ENCODE data around the gene GLT8D2. TPM values are rescaled to one million over a fixed set of nuclear protein-coding genes. Genes with fewer than 3 reads are reported as not detected.

GLT8D2 gene, protein sequence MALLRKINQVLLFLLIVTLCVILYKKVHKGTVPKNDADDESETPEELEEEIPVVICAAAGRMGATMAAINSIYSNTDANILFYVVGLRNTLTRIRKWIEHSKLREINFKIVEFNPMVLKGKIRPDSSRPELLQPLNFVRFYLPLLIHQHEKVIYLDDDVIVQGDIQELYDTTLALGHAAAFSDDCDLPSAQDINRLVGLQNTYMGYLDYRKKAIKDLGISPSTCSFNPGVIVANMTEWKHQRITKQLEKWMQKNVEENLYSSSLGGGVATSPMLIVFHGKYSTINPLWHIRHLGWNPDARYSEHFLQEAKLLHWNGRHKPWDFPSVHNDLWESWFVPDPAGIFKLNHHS
- 2.1 and 10.9 TPM in 2 replicates for total RNA-seq

GRCh38 chr12:104049903-104050356 lies at the start of gene GLT8D2:
TSS of gene GLT8D2 (minus strand) at chr12:104050187. CDS start at chr12:104019648, 30,539 bp downstream.

DNA sequence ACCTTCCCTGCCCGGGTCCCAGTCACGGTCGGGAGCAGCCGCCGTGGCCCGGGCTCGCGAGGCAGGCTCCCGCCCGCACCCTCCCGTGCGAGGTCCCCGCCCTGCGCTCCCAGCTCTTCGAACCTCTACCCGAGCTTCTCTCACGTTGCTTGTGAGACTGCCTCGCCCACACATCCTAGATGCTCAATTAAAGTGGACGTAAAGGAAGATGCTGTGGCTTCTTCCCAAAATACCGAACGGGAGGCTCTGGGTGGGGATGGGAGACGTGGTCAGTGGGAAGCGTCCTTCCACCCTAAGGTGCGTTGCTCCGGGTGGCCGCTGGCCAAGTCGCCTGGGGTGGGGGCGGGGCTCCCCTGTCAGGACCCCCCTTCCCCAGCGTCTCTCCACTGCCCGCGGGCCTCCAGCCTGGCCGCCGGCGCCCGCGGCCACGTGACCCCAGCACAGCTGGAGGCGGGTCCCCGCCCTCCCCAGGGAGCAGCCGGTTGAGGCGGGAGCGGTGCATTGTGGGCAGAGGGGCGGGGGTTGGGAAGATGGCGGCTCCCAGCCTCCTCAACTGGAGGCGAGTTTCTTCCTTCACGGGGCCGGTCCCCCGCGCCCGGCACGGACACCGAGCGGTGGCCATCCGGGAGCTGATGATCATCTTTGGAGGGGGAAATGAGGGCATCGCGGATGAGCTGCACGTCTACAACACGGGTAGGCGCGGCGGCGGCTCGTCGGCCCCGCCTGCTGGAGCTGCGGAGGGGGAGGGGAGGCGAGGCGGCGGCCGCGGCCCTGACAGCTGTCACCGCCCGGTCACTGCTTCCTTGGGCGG lies 14.2 kb upstream of the GLT8D2 start, which contains the start of gene HCFC2:
Gene HCFC2, plus strand, starts transcription at position 501 of the 811 bp plus-strand sequence. Its CDS starts 30 bp downstream, at position 531.

DNA sequence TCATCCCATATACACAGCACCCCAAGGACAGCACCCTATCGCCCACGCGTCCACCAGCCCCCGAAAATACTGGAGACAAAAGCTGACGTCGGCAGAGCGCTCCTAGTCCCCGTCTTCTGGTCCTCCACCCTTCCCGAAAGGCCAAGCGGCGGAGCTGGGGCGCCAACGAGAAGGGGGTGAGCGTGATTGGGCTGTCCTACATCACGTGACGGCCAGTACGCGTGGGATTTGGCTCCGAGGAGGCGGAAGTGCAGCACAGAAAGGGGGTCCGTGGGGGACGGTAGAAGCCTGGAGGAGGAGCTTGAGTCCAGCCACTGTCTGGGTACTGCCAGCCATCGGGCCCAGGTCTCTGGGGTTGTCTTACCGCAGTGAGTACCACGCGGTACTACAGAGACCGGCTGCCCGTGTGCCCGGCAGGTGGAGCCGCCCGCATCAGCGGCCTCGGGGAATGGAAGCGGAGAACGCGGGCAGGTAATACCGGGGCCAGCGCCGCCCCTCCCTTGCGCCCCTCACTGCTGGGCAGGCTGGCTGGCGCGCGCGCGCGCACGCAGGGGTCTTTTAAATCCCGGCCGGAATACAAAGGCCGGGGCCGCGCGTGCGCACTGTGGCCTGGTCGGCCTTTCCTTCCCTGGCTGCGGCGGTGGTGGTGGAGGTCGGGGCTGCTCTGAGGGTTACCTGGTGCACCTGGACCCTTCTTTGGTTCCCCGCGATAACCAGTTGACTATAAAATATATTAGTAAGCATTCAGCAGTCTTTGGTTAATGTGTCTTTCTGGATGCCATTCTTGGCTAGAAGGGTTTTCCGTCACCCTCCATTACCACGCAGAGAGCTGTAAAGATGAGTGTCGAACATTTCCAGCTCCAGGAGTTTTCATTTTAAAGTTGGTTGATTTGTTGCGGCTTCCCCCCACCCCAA lies 84.1 kb downstream of the GLT8D2 start, which contains the start of gene TDG:
Gene TDG, plus strand, starts transcription at position 283 of the 915 bp plus-strand sequence. Its CDS starts 166 bp downstream, at position 449.

Other genes starting within 250 kb of the GLT8D2 start
- 10.6 and 16.1 TPM in 2 replicates for gene NT5DC3, start 209.0 kb downstream of the GLT8D2 start, total RNA-seq
- gene HSP90B1, start 119.8 kb downstream of the GLT8D2 start, total RNA-seq, result 161 and 336 TPM in 2 replicates
- 19.6 and 19.7 TPM in 2 replicates for gene TDG, start 84.3 kb downstream of the GLT8D2 start, total RNA-seq
- 4.6 and 6.8 TPM in 2 replicates for gene HCFC2, start 14.3 kb upstream of the GLT8D2 start, total RNA-seq
- gene NFYB, start 88.0 kb upstream of the GLT8D2 start, total RNA-seq, result 9.4 and 10.9 TPM in 2 replicates
- gene TXNRD1, start 165.6 kb upstream of the GLT8D2 start, total RNA-seq, result 57.7 and 108 TPM in 2 replicates